ENCODE measurements around the gene INSL3. TPM values are rescaled to one million over a fixed set of nuclear protein-coding genes. Genes with fewer than 3 reads are reported as not detected.
"Not testable (repeated sequence)": the region's sequence is repeated elsewhere in the genome, so short reads cannot be mapped to it uniquely, and the experiment has no call there.

INSL3 gene
- total RNA-seq, 2 donors from 2014 or later, result not detected

DNA sequence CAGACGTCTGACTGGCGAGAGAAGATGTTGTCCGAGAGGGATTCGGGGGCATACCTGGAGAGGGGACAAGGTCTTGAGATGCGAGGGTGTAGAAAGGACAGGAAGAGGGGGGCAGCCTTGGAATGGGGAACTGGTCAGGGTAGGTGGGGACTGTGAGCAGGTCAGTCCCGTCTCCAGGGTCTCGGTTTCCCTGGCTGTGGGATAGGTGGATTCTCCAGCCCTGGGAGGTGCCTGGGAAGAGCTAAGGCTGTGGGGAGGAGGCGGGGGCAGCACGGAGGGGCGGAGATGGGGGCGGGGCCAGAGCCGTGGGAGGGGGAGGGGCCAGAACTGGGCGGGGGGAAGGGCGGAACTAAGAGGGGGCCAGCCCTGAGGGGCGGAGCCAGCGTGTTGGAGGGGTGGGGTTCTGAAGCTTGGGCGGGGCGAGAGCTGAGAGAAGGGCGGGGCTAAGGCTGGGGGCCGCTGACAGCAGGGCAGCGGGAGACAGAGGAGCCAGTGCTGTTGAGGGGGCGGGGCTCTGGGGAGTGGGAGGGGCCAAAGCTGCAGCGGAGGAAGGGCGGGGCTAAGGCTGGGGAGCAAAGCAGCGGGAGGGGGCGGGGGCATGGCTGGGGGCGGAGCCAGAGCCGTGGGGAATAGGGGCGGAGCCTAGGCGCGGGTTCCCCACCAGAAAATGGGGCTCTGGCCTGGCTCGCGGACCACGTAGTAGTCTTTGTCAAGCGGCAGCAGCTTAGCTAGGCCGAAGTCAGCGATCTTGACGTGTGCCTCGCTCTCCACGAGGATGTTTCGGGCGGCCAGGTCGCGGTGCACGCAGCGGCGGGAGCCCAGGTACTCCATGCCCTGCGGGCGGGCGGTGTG lies 9.5 kb upstream of the INSL3 start:
- ATAC-seq, result peak; percentile 88 to 93
- intact Hi-C loops (cut with DNase I), result no loop called here
- DNase-seq, result peak; percentile 84

DNA sequence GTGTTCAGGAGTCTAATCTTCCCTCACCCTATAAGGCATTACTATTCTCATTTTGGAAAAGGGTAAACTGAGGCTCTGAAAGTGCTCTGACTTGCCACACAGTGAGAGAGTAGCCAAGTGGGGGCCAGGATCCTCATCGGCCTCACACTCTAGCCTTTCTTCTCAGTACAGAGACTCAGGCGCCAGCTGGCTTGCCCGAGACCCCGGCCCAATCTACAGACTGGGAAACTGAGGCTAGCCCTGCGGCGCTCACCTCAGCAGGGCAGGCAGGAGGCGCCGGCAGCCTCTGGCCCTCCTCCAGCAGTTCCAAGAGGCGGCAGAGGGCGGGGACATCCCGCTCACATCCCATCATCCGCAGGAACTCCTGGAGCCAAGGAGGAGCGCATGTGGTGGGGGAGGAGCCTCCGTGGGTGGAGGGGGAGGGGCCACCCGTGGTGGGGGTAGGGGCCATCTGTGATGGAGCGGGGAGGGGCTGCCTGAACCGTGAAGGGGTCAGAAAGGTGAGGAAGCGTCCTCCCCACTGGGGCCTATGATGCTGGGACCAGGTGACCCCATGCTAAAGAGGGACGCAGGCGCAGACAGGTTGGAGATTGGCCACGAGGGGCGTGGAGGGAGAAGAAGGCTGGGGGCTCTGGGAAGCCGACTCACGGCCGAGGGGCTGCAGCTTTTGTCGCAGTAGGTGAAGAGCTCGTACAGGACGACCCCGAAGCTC lies 8.7 kb upstream of the INSL3 start:
- DNase-seq, result peak; percentile 65
- ATAC-seq, result peak; percentile 35 to 64
- intact Hi-C loops (cut with DNase I), result no loop called here

DNA sequence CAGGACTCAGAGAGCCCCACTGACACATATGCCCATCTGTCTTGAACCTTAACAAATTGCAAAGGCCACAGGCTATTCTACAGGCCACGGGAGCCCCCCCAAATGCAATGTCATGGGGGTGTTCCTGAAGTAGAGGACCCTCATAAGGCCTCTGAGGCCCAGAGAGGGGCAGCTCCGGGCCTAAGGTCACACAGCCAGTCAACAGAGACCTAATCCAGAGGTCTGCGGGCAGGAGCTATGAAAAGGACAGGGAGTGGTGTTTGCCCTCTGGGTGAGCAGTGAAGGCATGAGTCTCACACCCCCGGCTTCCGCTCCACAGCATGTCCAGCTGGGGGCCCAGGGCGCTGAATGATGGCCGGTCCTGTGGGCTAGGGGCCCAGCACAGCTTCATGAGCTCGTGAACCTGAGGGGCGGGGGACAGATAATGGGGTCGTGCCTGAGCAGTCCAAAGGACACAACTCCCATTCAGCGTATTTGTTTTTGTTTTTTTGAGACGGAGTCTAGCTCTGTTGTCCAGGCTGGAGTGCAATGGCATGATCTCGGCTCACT lies 5.3 kb upstream of the INSL3 start:
- DNase-seq, result no peak
- no peak for ATAC-seq
- intact Hi-C loops (cut with DNase I), result no loop called here

DNA sequence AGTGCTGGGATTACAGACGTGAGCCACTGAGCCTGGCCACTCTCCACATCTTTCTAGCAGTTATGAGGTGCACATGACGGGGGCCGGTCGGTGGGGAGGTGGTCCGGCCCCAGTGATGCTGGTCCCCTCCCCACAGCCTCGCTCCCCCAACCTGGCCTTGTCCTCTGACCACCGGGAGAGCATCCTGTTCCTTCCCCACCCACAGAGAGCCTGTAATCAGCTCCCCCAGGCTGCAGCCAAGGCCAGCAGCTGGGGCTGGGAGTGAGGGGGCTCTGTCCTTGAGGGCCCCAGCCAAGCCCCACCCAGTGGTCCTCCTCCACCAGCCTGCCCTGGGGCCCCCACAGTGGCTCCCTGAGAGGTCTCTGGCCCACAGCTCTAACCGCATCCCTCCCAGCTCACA lies 3.0 kb upstream of the INSL3 start:
- DNase-seq, result no peak
- ATAC-seq, result no peak
- intact Hi-C loops (cut with DNase I), result no loop called here

DNA sequence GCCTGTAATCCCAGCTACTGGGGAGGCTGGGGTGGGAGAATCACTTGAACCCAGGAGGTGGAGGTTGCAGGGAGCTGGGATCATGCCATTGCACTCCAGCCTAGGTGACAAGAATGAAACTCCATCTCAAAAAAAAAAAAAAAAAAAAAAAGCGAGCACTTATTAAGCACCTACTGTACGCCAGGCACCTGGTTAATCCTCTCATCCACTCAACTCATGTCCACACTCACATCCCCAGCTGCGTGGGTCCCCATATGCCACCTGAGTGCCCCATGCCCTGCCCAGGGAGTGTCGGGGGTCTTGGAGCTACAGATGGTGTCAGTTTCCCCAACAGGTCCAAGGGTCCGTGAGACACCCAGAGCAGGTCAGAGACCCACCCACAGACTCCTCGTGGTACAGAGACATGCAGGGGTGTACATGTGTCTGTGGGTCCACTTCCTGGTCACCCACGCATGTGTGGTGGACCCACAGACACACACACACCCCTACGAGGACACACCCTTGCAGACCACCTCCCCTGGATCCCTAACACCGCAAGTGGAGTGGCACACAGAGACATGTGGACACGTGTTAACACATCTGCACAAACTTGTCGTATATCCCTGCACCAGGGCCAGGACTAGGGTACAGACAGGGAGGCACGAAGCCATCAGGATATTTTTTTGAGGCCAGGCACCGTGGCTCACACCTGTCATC lies 3.5 kb downstream of the INSL3 start:
- DNase-seq (no peak), ATAC-seq (no peak)

DNA sequence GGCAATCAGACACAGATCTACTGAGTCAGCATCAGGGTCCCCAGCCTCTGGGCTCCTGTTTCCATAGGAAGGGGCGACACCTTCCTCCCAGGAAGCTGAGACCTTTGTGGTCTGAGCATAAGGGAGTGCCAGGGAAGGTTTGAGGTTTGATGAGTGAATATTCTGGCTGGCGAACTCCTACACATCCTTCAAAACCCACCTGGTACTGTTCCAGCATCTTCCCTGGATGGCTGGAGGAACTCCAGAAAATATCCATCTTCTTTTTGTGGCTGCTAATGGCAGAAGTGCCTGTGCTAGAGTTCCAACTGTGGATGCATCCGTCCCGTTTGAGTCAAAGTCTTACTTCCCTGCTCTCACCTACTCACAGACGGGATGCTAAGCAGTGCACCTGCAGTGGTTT lies 9.2 kb downstream of the INSL3 start:
- intact Hi-C loops (cut with DNase I), result no loop called here
- DNase-seq (no peak), ATAC-seq (no peak)

More for the DNA sequence above, 3.5 kb downstream of the INSL3 start:
- intact Hi-C loops (cut with DNase I), result no loop called here

DNA sequence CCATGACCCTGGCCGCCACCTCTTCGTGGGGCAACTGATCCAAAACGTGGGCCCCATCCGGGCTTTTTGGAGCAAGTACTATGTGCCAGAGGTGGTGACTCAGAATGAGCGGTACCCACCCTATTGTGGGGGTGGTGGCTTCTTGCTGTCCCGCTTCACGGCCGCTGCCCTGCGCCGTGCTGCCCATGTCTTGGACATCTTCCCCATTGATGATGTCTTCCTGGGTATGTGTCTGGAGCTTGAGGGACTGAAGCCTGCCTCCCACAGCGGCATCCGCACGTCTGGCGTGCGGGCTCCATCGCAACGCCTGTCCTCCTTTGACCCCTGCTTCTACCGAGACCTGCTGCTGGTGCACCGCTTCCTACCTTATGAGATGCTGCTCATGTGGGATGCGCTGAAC lies 9.6 kb downstream of the INSL3 start:
- ATAC-seq (no peak), DNase-seq (no peak)
- intact Hi-C loops (cut with DNase I), result no loop called here

DNA sequence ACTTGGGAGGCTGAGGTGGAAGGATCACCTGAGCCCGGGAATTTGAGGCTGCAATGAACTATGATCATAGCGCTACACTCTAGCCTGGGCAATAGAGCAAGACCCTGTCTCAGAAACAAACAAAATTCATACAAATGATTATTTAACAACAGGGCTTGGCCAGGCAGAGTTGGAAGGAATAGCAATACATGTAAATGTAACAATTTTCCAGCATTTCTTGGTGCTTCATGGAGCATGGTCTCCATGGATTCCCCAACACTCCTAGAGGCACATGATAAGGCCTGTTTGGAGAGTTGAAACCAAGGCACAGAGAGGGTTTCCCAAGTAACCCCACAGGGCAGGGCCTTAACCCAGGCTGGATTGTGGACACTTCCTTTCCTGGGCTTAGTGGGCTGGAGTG lies 10.2 kb downstream of the INSL3 start:
- intact Hi-C loops (cut with DNase I), result no loop called here
- DNase-seq, result no peak
- ATAC-seq, result no peak

DNA sequence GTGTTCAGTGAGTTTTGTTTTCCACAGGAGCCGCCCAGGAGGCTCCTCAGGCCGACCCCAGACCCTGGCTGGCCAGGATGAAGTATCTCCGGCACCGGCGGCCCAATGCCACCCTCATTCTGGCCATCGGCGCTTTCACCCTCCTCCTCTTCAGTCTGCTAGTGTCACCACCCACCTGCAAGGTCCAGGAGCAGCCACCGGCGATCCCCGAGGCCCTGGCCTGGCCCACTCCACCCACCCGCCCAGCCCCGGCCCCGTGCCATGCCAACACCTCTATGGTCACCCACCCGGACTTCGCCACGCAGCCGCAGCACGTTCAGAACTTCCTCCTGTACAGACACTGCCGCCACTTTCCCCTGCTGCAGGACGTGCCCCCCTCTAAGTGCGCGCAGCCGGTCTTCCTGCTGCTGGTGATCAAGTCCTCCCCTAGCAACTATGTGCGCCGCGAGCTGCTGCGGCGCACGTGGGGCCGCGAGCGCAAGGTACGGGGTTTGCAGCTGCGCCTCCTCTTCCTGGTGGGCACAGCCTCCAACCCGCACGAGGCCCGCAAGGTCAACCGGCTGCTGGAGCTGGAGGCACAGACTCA lies 13.5 kb downstream of the INSL3 start:
- intact Hi-C loops (cut with DNase I), result no loop called here
- no peak for DNase-seq
- no peak for ATAC-seq

DNA sequence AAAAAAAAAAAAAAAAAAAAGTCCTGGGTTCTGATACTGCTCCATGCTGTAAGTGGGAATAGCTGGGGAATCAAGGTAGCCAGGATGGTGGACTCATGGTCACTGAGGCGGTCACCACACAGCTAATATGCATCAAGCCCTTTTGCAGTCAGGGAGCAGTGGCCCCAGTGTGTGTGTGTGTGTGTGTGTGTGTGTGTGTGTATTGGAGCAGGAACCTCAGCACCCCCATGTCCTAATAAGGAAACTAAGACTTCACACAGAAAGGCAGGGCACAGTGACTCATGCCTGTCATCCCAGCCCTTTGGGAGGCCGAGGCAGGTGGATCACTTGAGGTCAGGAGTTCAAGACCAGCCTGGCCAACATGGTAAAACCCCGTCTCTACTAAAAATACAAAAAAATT lies 14.4 kb downstream of the INSL3 start:
- no peak for DNase-seq
- intact Hi-C loops (cut with DNase I), result no loop called here
- no peak for ATAC-seq

DNA sequence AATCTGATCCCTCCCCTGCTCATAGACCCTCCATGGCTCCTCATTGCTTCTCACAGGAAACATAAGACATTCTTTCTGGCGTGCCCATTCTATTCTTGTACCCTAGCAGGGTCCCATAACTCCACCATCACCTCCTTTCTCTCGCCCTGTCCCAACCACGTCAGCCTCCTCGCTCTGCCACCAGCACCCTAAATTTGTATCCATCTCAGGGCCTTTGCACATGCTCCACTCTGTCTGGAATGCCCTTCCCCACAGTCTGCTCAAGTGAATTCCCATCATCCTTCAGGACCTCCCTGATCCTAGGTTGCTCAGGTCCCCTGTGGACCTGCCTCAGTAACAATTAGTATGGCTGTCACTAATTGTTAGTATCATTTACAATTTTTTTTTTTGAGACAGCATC lies 15.9 kb downstream of the INSL3 start:
- no peak for DNase-seq
- no peak for ATAC-seq
- intact Hi-C loops (cut with DNase I), result no loop called here

DNA sequence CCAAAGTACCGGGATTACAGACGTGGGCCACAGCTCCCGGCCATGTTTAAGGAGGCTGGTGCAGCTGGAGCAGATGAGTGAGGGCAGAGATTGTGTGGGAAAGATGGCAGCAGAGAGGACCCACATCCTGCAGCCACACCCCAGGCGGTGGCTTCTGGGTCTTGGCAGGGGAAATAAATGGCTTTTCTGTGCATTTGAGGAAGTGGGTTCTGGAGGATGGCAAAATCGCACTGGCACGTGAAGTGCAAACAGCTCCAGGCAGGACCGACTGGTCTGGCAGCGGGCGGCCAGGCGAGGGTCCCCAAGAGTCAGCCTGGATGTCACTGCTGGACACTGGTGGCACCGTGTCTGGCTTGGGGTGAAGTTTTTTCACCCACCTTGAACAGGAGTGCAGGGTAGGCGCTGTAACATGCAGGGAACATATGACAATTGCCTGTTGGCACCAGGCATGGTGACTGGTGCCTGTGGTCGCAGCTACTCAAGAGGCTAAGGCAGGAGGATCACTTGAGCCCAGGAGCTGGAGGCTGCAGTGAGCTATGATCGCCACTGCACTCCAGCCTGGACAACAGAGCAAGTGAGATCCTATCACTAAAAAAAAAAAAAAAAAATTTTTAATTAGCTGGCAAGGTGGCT lies 17.9 kb downstream of the INSL3 start:
- DNase-seq (no peak), ATAC-seq (no peak)
- intact Hi-C loops (cut with DNase I), result no loop called here

DNA sequence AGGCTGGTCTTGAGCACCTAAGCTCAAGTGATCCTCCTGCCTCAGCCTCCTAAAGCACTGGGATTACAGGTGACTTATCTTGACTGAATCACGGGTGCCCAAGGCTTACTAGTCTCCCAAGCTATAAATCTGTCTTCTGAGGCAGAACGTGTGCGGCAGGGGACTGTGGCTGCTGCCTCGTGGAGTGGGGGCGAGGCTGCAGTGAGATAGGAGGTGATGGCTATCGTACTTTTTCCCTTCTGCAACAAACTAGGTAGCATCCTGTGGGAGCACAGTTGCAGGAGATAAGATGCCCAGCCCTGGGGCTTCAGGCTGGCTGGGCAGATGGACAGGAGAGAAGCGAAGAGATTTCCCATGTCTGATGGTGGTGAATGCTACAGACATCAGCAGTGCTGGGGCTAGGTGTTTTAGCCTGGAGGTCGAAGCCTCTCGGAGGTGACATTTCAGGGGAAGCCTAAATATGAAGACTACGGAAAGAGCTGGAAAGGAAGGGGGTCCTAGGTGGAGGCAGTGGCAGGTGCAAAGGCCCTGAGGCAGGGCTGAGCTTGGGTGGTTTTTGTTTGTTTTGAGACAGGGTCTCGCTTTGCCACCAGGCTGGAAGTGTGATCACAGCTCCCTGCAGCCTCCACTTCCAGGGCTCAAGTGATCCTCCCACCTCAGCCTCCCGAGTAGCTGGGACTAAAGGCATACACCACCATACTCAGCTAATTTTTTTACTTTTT lies 19.0 kb downstream of the INSL3 start:
- intact Hi-C loops (cut with DNase I), result no loop called here
- ATAC-seq, result no peak

DNA sequence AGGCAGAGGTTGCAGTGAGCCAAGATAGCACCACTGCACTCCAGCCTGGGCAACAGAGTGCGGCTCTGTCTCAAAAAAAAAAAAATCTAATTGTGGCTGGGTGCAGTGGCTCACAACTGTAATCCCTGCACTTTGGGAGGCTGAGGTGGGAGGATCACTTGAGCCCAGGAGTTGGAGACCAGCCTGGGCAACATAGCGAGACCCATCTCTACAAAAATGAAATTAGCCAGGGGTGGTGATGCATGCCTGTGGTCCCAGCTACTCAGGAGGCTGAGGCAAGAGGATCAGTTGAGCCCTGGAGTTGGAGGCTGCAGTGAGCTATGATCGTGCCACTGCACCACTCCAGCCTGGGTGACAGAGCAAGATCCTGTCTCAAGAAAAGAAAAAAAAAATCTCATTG lies 22.7 kb downstream of the INSL3 start:
- ATAC-seq; intact Hi-C loops (cut with DNase I); DNase-seq: not testable (repeated sequence)

More for the DNA sequence above, 19.0 kb downstream of the INSL3 start:
- DNase-seq, result no peak

DNA sequence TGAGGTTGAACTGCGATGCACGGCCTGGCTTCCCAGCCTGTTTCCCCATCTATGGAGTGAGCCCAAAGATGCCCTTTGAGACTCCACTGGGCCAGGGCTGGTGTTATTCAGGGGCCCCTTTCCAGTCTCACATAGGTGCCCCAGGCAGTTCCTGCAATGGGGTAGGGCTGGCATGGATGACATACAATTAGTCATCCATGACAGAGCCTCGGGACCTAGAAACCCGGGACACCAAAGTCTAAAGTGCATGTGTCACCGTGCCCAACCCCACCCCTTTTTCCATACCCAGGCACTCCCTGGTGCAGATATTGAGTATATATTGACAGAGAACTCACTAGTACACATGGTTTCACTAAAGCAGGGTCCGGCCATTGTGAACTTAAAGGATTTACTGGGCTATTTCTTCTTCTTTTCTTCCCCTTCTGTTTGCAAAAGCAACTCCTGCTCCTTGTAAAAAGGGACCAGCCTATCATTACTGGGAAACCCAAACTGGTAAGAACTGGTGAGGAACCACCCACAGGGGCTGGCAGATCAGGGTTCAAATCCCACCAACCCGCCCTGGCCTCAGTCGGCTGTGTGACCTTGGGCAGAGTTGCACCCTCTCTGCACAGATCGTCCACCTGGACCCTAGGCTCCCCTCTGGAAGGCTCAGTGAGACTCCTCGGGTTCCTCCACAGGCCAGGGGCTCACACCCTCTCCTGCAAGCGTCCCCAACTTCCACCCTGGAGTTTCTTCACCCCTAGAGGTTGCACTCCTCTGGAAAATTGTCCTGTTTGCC lies 23.7 kb downstream of the INSL3 start:
- ATAC-seq (no peak), DNase-seq (no peak)
- intact Hi-C loops (cut with DNase I), result no loop called here

DNA sequence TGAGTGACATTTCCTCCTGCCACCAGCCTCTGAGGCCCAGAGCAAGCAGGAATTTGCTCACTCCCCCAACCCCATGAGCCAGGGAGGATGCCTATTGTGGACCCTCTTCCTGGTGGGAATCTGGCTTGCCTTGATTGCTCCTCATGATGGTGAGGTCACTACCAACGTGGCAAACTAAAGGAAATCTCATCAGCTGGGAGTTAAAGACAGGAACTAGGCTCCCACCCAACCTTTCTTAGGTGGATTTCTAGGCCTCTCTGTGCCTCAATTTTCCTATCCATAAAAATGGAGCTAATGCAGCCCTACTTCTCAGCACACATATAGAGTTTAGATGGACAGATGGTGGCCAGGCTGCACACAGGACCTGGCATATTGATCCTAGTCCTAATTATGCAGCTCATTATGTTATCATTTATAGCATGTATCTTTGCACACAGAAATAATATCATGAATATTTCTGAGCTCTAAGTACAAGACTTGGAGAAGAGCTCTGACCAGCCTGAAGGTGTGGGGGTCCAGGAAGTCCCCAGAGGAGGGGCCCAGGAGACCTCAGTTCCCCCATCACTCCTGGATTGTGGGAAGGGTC lies 24.4 kb downstream of the INSL3 start:
- DNase-seq (no peak), ATAC-seq (no peak)
- intact Hi-C loops (cut with DNase I), result no loop called here
